DMS 273 (cell line): ENCODE results near the gene HNF4A.

Source experiments
- DNase-seq: peaks from one replicate; lab custom pipeline; 2025; ENCODE audit not compliant: unreplicated experiment; lab: John Stamatoyannopoulos, UW

The HNF4A gene

GRCh38 chr20:44437497-44437896 is 82.0 kb downstream of the HNF4A start:
- DNase-seq, result no peak

GRCh38 chr20:44438782-44439181 is 83.3 kb downstream of the HNF4A start:
- no peak for DNase-seq

- no peak for DNase-seq
Measured at GRCh38 chr20:44439318-44439717, 83.8 kb downstream of the HNF4A start.

DNA sequence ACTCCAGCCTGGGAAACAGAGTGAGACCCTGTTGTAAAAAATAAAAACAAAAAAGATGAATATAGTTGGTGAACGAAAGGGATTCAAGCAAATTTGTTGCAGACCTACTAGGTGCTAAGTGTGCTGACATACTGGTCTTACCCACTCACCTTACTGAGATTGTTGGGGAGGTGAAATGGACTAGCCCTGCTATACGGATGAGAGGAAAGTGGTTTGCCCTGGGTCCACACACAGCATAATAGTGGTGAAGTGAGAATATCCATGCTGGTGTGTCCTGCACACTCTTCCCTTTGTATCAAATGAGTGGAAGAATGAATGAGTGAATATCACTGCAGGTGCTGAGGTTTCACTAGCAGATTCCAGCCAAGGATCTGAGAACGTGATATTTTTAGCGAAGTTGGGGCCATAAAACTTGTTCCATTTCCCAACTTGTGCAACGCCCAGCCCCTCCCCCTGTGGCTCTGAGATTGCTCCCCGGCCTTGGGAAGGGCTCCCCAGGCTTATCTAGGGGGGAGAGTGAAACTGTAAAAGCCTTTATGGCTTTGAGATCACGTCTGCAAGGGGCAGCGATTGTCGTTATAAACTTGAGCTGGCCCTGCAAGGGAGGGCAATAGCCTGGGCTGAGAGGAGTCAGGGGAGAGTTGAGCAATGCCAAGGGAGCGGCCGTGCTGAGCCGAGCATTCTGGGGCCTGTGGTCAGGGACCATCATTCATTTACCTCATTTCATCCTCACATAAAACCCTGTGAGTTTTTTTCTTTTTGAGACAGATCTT is 87.0 kb downstream of the HNF4A start:
- no peak for DNase-seq

DNA sequence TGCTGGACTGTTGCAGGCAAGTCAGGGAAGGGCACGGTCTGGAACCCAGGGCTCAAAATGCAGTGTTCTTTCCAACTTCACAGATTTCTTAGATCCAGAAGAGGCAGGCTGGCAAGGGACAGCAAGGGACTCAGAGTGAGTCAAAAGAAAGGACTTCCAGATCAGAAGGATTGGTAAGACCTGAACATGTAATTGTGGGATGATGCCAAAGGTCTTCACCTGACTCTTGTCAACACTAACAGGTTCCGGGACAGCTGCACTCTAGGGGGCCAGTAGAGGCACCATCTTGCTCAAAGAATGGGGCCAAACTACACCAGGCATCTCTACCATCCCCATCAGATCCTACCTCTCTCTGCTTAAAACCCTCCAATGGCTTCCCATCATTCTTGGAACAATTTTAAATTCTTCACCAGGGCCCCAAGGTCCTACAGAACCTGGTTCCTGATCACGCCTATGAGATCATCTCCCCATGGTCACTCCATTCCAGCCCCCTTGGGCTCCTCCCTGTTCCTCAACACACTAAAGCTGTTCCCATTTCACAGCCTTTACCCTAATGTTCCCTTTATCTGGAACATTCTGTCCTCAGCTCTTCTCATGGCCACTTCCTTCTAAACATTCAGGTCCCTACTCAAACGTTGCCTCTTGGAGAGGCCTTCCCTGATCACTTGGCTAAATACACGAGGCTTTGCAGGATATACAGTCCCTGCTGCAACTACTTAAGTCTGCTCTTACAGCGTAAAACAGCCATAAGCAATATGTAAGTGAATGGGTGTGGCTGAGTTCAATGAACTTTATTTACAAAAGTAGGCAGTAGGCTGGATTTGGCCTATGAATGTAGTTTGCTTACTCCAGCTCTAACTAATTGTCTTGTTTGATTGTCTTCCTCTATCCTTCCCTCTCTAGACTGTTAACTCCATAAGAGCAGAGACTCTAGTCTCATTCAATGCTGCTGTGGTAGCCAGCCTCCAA is 90.5 kb downstream of the HNF4A start:
- DNase-seq, result no peak

GRCh38 chr20:44447827-44448419 is 92.4 kb downstream of the HNF4A start:
- no peak for DNase-seq

GRCh38 chr20:44448753-44449546 is 93.5 kb downstream of the HNF4A start:
- DNase-seq, result peak; percentile 60

GRCh38 chr20:44449864-44450263 is 94.4 kb downstream of the HNF4A start:
- no peak for DNase-seq

DNA sequence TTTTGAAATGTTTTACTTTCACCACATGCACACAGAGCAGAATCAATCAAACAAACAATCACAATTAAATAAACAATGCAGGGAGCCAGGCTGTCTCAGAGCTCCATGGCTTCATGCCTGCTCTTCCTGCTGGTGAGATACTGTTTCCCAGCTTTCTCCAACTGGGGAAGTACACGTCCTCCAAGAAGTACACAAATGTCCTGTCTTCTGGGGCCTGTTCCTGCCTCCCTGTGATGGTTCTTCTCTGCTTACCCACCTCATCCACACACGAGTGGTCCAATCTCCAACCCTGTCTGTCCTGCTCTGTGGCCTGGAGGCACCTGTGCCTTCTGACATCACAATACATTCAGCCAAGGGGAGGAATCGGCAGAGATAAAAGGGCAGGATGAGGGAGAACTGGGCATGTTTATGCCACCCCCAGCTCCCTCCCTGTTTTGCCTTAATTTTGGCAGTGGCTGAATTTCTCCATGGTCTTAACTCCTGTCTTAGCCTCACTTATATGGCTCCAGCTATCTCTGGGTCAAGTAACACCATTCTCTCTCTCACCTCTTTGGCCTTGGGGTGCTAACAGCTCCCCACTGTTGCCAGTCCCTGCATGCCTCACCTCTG is 94.9 kb downstream of the HNF4A start:
- no peak for DNase-seq

DNA sequence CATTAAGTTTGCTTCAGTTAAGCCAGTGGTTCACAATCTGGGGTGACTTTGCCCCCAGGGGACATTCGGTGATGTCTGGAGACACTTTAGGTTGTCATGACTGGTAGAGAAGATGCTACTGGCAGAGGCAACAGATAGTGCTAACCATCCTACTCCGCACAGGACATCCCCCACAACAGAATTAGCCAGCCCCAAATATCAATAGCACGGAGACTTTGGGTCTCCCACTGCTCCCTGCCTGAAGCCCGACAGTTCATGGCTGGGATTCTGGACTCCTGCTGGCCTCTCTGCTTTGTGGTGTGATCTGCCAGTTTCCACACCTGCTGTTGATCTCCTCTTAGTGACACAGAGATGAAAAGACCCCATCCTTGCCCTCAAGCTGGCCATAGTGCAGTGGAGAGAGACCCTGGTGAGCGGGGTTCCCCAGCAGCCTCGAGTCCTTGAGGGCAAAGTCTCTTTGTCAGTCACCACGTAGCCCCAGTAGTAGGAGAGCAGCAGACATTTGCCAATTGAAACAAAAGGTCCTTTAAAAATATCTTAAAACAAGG is 95.5 kb downstream of the HNF4A start:
- no peak for DNase-seq

- DNase-seq, result no peak
Measured at GRCh38 chr20:44454306-44454963, 98.9 kb downstream of the HNF4A start.

- no peak for DNase-seq
Measured at GRCh38 chr20:44455126-44455525, 99.6 kb downstream of the HNF4A start.

DNA sequence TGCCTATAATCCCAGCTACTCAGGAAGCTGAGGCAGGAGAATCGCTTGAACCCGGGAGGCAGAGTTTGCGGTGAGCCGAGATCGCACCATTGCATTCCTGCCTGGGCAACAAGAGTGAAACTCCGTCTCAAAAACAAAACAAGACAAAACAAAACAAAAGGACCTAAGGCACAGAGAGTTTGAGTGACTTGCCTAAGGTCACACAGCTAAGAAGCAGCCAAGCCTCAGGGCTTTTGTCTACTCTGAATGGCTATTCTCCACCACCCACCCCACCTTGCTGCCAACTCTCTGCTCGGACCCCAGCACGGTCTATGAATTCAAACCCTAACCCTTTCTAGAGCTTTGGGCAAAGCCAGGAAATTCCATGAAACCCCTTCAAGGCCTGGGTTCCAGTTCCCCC is 101.1 kb downstream of the HNF4A start:
- no peak for DNase-seq

DNA sequence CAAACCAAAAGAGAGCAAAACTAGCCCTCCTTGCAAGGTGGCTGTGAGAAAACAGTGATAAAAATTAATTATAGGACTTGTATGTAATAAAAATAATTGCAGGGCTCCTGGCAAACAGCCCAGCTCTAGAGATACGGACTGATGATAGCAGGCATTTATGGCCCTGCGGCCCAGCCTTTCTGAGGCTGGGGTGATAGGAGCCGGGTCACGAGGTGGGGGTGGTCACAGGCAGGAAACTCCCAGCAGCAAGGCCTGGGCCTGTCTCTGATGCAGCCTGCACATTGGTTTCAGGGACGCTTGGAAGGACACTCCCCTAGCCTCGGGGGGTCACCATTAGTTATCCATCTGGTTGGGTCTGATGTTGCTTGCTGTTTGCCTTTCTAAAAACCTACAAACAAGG is 101.5 kb downstream of the HNF4A start:
- DNase-seq, result peak; percentile 17

- no peak for DNase-seq
Measured at GRCh38 chr20:44459271-44459670, 103.8 kb downstream of the HNF4A start.

DNA sequence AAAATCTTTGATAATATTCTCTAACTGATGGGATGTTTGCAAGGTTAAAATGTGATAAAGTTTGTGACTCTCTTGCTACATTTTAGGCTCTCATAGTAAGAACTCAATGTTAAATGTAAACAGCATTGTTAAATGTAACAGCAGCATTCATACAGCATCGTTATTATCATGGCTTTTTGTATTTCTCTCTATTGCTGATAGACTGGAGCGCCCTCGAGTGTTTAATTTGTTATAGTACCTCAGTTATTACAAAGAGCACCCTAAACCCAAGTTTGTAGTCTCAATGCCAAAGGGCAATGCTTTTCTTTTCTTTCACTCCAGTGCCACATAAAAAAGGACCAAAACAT is 105.3 kb downstream of the HNF4A start:
- DNase-seq, result peak; percentile 62

GRCh38 chr20:44461142-44461802 is 105.8 kb downstream of the HNF4A start:
- no peak for DNase-seq

GRCh38 chr20:44461803-44462174 is 106.3 kb downstream of the HNF4A start:
- no peak for DNase-seq

- no peak for DNase-seq
Measured at GRCh38 chr20:44463466-44463865, 108.0 kb downstream of the HNF4A start.
